ENCODE results near the gene GPRC5B.

DNA sequence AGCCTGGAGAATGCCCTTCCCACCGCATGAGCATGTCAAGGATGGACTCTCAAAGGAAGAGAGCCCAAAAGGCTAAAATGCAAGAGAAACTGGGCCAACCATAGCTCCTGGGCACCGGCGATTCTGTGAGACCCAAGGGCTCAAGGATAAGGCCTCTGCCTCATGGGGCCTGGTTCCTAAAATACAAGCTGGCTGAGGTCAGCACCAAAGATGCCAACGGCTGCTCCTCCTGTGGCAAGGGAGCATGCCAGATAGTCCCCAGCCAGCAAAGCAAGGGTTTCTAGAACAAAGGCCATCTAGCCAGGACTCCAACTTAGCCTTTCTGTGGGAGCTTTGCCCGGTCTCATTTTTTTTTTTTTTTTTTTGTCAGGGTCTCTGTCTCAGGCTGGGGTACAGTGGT is 20.1 kb downstream of the GPRC5B start:
- TF ChIP-seq POLR2A (IDR thresholded peaks at IDR 0.05; ENCODE audit: low read length): no peak
- no peak for TF ChIP-seq GATA1 (IDR thresholded peaks at IDR 0.05; ENCODE audit: low read depth, low read length)
